Transverse colon (tissue), 4 donors: ENCODE results near the gene ILF3.

Experiments used
- CTCF ChIP-seq, 5 experiments: fragments of 200-600 bp in 3 of 5; fragments of 450-650 bp in 2 of 5; sonication (generic) in 3 of 5; IDR thresholded peaks; 1 replicate in 2 of 5; 2 replicates in 3 of 5; pipeline ENCODE4 v1.5.1; 2016 to 2017; ENCODE audit warnings: antibody characterized with exemption in 5 of 5, inconsistent platforms in 3 of 5, mild to moderate bottlenecking in 2 of 5, moderate library complexity in 1 of 5
- EP300 ChIP-seq: sonication (generic); formaldehyde crosslinking; IDR thresholded peaks from one replicate; pipeline ENCODE4 v1.6.1; 2017; ENCODE audit warnings: antibody characterized with exemption, low read depth
- POLR2A ChIP-seq: fragments of 450-650 bp; IDR thresholded peaks from one replicate; pipeline ENCODE4 v1.6.1; 2016; ENCODE audit warnings: antibody characterized with exemption, mild to moderate bottlenecking, moderate library complexity
- POLR2AphosphoS5 ChIP-seq, 3 donors: sonication (generic); formaldehyde crosslinking; IDR thresholded peaks; one replicate each; pipeline ENCODE4 v1.6.1; 2016; ENCODE audit warnings: antibody characterized with exemption in 3 of 3

- no peak for TF ChIP-seq POLR2AphosphoS5 (IDR thresholded peaks at IDR 0.05)
- TF ChIP-seq POLR2A, result no peak
- no peak for TF ChIP-seq EP300
- TF ChIP-seq CTCF (IDR thresholded peaks at IDR 0.05), result no peak
These were observed 29.4 kb downstream of the ILF3 start for GRCh38 chr19:10683582-10683981.
